Stomach (tissue), 9 donors: ENCODE data around the gene INPP5A. TPM values are rescaled to one million over a fixed set of nuclear protein-coding genes. Genes with fewer than 3 reads are reported as not detected.

ENCODE experiments used
- DNase-seq, 2 donors: peaks; one replicate each; pipeline versions ENCODE4 v3.0.0 to v3.0.0-alpha.2; 2013 to 2019
- H3K27ac ChIP-seq, 5 donors: fragments of 200-600 bp in 4 of 5; sonication (generic) in 4 of 5; one replicate each; pipeline ENCODE4 v1.5.1; 2013 to 2019; ENCODE audit warnings: mild to moderate bottlenecking in 1 of 5, moderate library complexity in 1 of 5
- H3K27me3 ChIP-seq, 3 donors: fragments of 200-600 bp; sonication (generic); one replicate each; pipeline ENCODE4 v1.5.1; 2017 to 2019; ENCODE audit warnings: mixed run types in 1 of 3
- H3K36me3 ChIP-seq, 4 donors: fragments of 200-600 bp; sonication (generic); 1 replicate in 3 of 4; 2 replicates in 1 of 4; pipeline ENCODE4 v1.5.1; 2016 to 2019
- H3K4me1 ChIP-seq, 4 donors: fragments of 200-600 bp; sonication (generic); one replicate each; pipeline ENCODE4 v1.5.1; 2016 to 2019
- H3K4me3 ChIP-seq, 4 donors: fragments of 200-600 bp; sonication (generic) in 3 of 4; one replicate each; pipeline ENCODE4 v1.5.1; 2016 to 2019; ENCODE audit warnings: mild to moderate bottlenecking in 1 of 4
- H3K9me3 ChIP-seq, 4 donors: fragments of 200-600 bp; sonication (generic); one replicate each; pipeline ENCODE4 v1.5.1; 2016 to 2019
- CTCF ChIP-seq, 7 experiments: fragments of 450-650 bp in 4 of 7; fragments of 200-600 bp in 3 of 7; sonication (generic) in 3 of 7; IDR thresholded peaks; one replicate each; pipeline ENCODE4 v1.5.1; 2016 to 2019; ENCODE audit warnings: antibody characterized with exemption in 7 of 7, control low read depth in 2 of 7, mild to moderate bottlenecking in 1 of 7
- EP300 ChIP-seq: sonication (generic); formaldehyde crosslinking; IDR thresholded peaks from one replicate; pipeline ENCODE4 v1.6.1; 2017; ENCODE audit warnings: antibody characterized with exemption
- POLR2A ChIP-seq, 4 donors: fragments of 450-650 bp; IDR thresholded peaks; one replicate each; pipeline ENCODE4 v1.6.1; 2016; ENCODE audit warnings: antibody characterized with exemption in 4 of 4, control low read depth in 2 of 4, mild to moderate bottlenecking in 1 of 4, moderate library complexity in 1 of 4
- POLR2AphosphoS5 ChIP-seq, 3 donors: sonication (generic); formaldehyde crosslinking; IDR thresholded peaks; one replicate each; pipeline ENCODE4 v1.6.1; 2016; ENCODE audit warnings: antibody characterized with exemption in 3 of 3
- WGBS, 5 donors: extraction: QIAGEN DNeasy Blood & Tissue Kit in 3 of 5; methylation state at CpG; one replicate each; pipeline versions ENCODE4 v1.1.5 to v1.1.7; 2013 to 2018; 5-methylcytosine and 5-hydroxymethylcytosine counted together
- intact Hi-C: fragments of 100-400 bp; cut with DNase I; formaldehyde crosslinking; loops from one replicate; pipeline ENCODE4 v1.15.1; 2023; ENCODE audit warnings: low total_unique reads
- polyA plus RNA-seq, 3 donors: library from polyadenylated mRNA; stranded (reverse); fragments of 200-250 nt; gene quantifications; one replicate each; pipeline ENCODE4 v1.2.3, GENCODE V29; 2013
- total RNA-seq, 5 donors: library from RNA; depleted of rRNA; stranded (reverse); fragments of >200 nt; gene quantifications; one replicate each; pipeline versions ENCODE4 v1.1.0 to v1.2.3, GENCODE V29; 2014 to 2016
- donor health status: healthy with polysubstance abuse.
- donor health status: Bipolar disorder and iron deficiency.
- donor health status: healthy.

The INPP5A gene
- total and polyA plus RNA-seq, 8 donors, result 17.2 to 72.3 (median 31.0) TPM

- WGBS, 5 donors, result 69 to 85% (median 74%) methylated on average over 10 to 12 of the region's 12 CpGs
- DNase-seq, result no peak
Measured at GRCh38 chr10:132624847-132625471, 87.4 kb downstream of the INPP5A start.

GRCh38 chr10:132626019-132626760 is 88.6 kb downstream of the INPP5A start:
- DNase-seq, result no peak
- intact Hi-C loops, result no loop called here
- peaks cover 35 to 74% (median 56%) of the 10 kb centered on the region in 4 donors for H3K4me1 ChIP-seq
- TF ChIP-seq POLR2AphosphoS5 (IDR thresholded peaks at IDR 0.05) (no peak), POLR2A (IDR thresholded peaks at IDR 0.05) (no peak), EP300 (no peak), CTCF (IDR thresholded peaks at IDR 0.05) (no peak)
- no peaks in the 10 kb centered on the region for H3K9me3 ChIP-seq
- no peaks in the 10 kb centered on the region for H3K27me3 ChIP-seq
- peak overlapping the region in 3 of 5 donors; percentile 3 to 95 (median 85) for H3K27ac ChIP-seq
- WGBS, 5 donors, result 85 to 90% (median 89%) methylated on average over 22 to 24 of the region's 24 CpGs
- H3K36me3 ChIP-seq, result no peaks in the 10 kb centered on the region
- H3K4me3 ChIP-seq, result no peak overlapping the region

More at GRCh38 chr10:132624847-132625471, 87.4 kb downstream of the INPP5A start:
- Histone ChIP-seq H3K4me1 (peaks cover 27 to 61% (median 45%) of the 10 kb centered on the region in 4 donors), H3K27ac (peak overlapping the region in 2 of 5 donors; percentile 55 to 60), H3K4me3 (no peak overlapping the region), H3K27me3 (no peaks in the 10 kb centered on the region), H3K9me3 (peaks cover 2 to 5% (median 4%) of the 10 kb centered on the region in 4 donors), H3K36me3 (no peaks in the 10 kb centered on the region)
- intact Hi-C loops, result no loop called here
- no peak for TF ChIP-seq POLR2AphosphoS5 (IDR thresholded peaks at IDR 0.05)

- DNase-seq, result no peak
- H3K4me1 ChIP-seq, result peaks cover 43 to 82% (median 64%) of the 10 kb centered on the region in 4 donors
- 74 to 88% (median 79%) methylated on average over 35 to 36 of the region's 36 CpGs for WGBS, 5 donors
- no peaks in the 10 kb centered on the region for H3K27me3 ChIP-seq
- intact Hi-C loops, result no loop called here
- no peaks in the 10 kb centered on the region for H3K36me3 ChIP-seq
- TF ChIP-seq EP300 (no peak), POLR2A (IDR thresholded peaks at IDR 0.05) (no peak), POLR2AphosphoS5 (IDR thresholded peaks at IDR 0.05) (no peak), CTCF (IDR thresholded peaks at IDR 0.05) (no peak)
- no peak overlapping the region for H3K4me3 ChIP-seq
- H3K9me3 ChIP-seq, result no peaks in the 10 kb centered on the region
- peak overlapping the region in 4 of 5 donors; percentile 72 to 95 (median 86) for H3K27ac ChIP-seq
Measured at GRCh38 chr10:132626761-132627665, 89.4 kb downstream of the INPP5A start.

GRCh38 chr10:132627666-132628531 is 90.3 kb downstream of the INPP5A start:
- Histone ChIP-seq H3K4me3 (peak overlapping the region in 1 of 4 donors; percentile 2), H3K36me3 (no peaks in the 10 kb centered on the region), H3K27ac (peak overlapping the region; percentile 67 to 95 (median 85)), H3K9me3 (no peaks in the 10 kb centered on the region), H3K27me3 (no peaks in the 10 kb centered on the region), H3K4me1 (peaks cover 49 to 91% (median 73%) of the 10 kb centered on the region in 4 donors)
- intact Hi-C loops, result no loop called here
- no peak for TF ChIP-seq EP300
- peak in 2 of 3 donors; percentile 5 to 21 for TF ChIP-seq POLR2AphosphoS5 (IDR thresholded peaks at IDR 0.05)
- DNase-seq, result peak; percentile 47 to 80
- WGBS, 5 donors, result 34 to 39% (median 37%) methylated on average over 27 to 32 of the region's 32 CpGs
